H9 (cell line): ENCODE results near the gene RAB43. TPM values are rescaled to one million over a fixed set of nuclear protein-coding genes. Genes with fewer than 3 reads are reported as not detected.

Source experiments
- DNase-seq: peaks from one replicate; pipeline ENCODE4 v3.0.0-alpha.2; 2017
- H2AFZ ChIP-seq: one replicate; pipeline ENCODE4 v1.6.1; 2013; ENCODE audit warnings: mild to moderate bottlenecking, low read length, control low read depth, moderate library complexity
- H2AK5ac ChIP-seq: 2 replicates; pipeline ENCODE4 v1.6.1; 2013; ENCODE audit warnings: low read length, control low read depth, mixed read lengths; ENCODE audit not compliant: insufficient read length
- H2BK120ac ChIP-seq: one replicate; pipeline ENCODE4 v1.6.1; 2013; ENCODE audit warnings: low read depth, mild to moderate bottlenecking, low read length, control low read depth, inconsistent platforms; ENCODE audit not compliant: poor library complexity, severe bottlenecking
- H2BK12ac ChIP-seq: 2 replicates; pipeline ENCODE4 v1.6.1; 2013; ENCODE audit warnings: low read length, control low read depth, mixed read lengths, low read depth; ENCODE audit not compliant: insufficient read length
- H2BK15ac ChIP-seq: 2 replicates; pipeline ENCODE4 v1.6.1; 2013; ENCODE audit warnings: low read depth, low read length, control low read depth
- H2BK20ac ChIP-seq: one replicate; pipeline ENCODE4 v1.6.1; 2013; ENCODE audit warnings: low read depth, mild to moderate bottlenecking, low read length, control low read depth, inconsistent platforms; ENCODE audit not compliant: poor library complexity, severe bottlenecking
- H2BK5ac ChIP-seq: 2 replicates; pipeline ENCODE4 v1.6.1; 2013; ENCODE audit warnings: low read length, control low read depth, mixed read lengths; ENCODE audit not compliant: insufficient read length
- H3K14ac ChIP-seq: 2 replicates; pipeline ENCODE4 v1.6.1; 2013; ENCODE audit warnings: low read length, control low read depth; ENCODE audit not compliant: insufficient read depth
- H3K18ac ChIP-seq: 2 replicates; pipeline ENCODE4 v1.6.1; 2013; ENCODE audit warnings: low read depth, mild to moderate bottlenecking, mixed read lengths, low read length, control low read depth; ENCODE audit not compliant: insufficient read length
- H3K23ac ChIP-seq: 2 replicates; pipeline ENCODE4 v1.6.1; 2013; ENCODE audit warnings: low read length, control low read depth, mixed read lengths, low read depth; ENCODE audit not compliant: insufficient read length
- H3K23me2 ChIP-seq: 2 replicates; pipeline ENCODE4 v1.6.1; 2013; ENCODE audit warnings: low read depth, mild to moderate bottlenecking, mixed read lengths, low read length, control low read depth; ENCODE audit not compliant: insufficient read length, poor library complexity, severe bottlenecking
- H3K27ac ChIP-seq: 2 replicates; pipeline ENCODE4 v1.5.1; 2013; ENCODE audit warnings: low read length, control low read depth, mixed read lengths, low read depth; ENCODE audit not compliant: insufficient read length
- H3K27me3 ChIP-seq: 2 replicates; pipeline ENCODE4 v1.6.1; 2013; ENCODE audit warnings: low read length, control low read depth, inconsistent platforms; ENCODE audit not compliant: insufficient read depth
- H3K4ac ChIP-seq: 2 replicates; pipeline ENCODE4 v1.6.1; 2013; ENCODE audit warnings: low read depth, mild to moderate bottlenecking, control low read depth, inconsistent platforms, low read length, moderate library complexity
- H3K4me1 ChIP-seq: 2 replicates; pipeline ENCODE4 v1.6.1; 2013; ENCODE audit warnings: low read length, control low read depth, inconsistent platforms; ENCODE audit not compliant: insufficient read depth
- H3K4me2 ChIP-seq: 2 replicates; pipeline ENCODE4 v1.6.1; 2013; ENCODE audit warnings: low read length, control low read depth, mixed read lengths; ENCODE audit not compliant: insufficient read length, insufficient read depth
- H3K56ac ChIP-seq: 2 replicates; pipeline ENCODE4 v1.6.1; 2013; ENCODE audit warnings: low read depth, mild to moderate bottlenecking, mixed read lengths, low read length, control low read depth; ENCODE audit not compliant: insufficient read length
- H3K79me1 ChIP-seq: 2 replicates; pipeline ENCODE4 v1.6.1; 2013; ENCODE audit warnings: low read depth, mild to moderate bottlenecking, moderate library complexity, low read length, control low read depth, inconsistent platforms; ENCODE audit not compliant: insufficient read depth, poor library complexity, severe bottlenecking
- H3K79me2 ChIP-seq: 2 replicates; pipeline ENCODE4 v1.6.1; 2013; ENCODE audit warnings: low read length, control low read depth, inconsistent platforms; ENCODE audit not compliant: insufficient read depth
- H3K9ac ChIP-seq: 2 replicates; pipeline ENCODE4 v1.6.1; 2013; ENCODE audit warnings: low read length, control low read depth, mixed read lengths; ENCODE audit not compliant: insufficient read length; ENCODE audit errors: extremely low read depth
- H3K9me3 ChIP-seq: one replicate; pipeline ENCODE4 v1.6.1; 2013; ENCODE audit warnings: low read depth, low read length, inconsistent platforms; ENCODE audit not compliant: control insufficient read depth
- H3T11ph ChIP-seq: one replicate; pipeline ENCODE4 v1.6.1; 2013; ENCODE audit warnings: mild to moderate bottlenecking, low read length, control low read depth, inconsistent platforms
- H4K20me1 ChIP-seq: one replicate; pipeline ENCODE4 v1.6.1; 2013; ENCODE audit not compliant: control insufficient read depth, insufficient read length, insufficient read depth
- H4K5ac ChIP-seq: 2 replicates; pipeline ENCODE4 v1.6.1; 2013; ENCODE audit warnings: low read depth, mild to moderate bottlenecking, mixed read lengths, low read length, control low read depth; ENCODE audit not compliant: insufficient read length
- H4K8ac ChIP-seq: replicated peaks from 2 replicates; pipeline ENCODE4 v1.6.1; 2013; ENCODE audit warnings: low read length, control low read depth, mixed read lengths, low read depth; ENCODE audit not compliant: insufficient read length
- H4K91ac ChIP-seq: 2 replicates; pipeline ENCODE4 v1.6.1; 2013; ENCODE audit warnings: low read depth, mild to moderate bottlenecking, moderate library complexity, mixed read lengths, low read length, control low read depth; ENCODE audit not compliant: insufficient read length
- H3K27ac Mint-ChIP-seq, 3 experiments: 2 replicates in 2 of 3; 3 replicates in 1 of 3; pipeline ENCODE4 v1.8.0; 2020 to 2021; ENCODE audit warnings: mixed read lengths in 3 of 3, mild to moderate bottlenecking in 1 of 3, moderate library complexity in 1 of 3
- H3K27me3 Mint-ChIP-seq: 2 replicates; pipeline ENCODE4 v1.8.0; 2021; ENCODE audit warnings: low read depth, mild to moderate bottlenecking, moderate library complexity, mixed read lengths
- H3K36me3 Mint-ChIP-seq, 3 experiments: 2 replicates in 2 of 3; 3 replicates in 1 of 3; pipeline ENCODE4 v1.8.0; 2020 to 2021; ENCODE audit warnings: low read depth in 3 of 3, mixed read lengths in 3 of 3; ENCODE audit not compliant: insufficient read depth in 1 of 3
- H3K4me1 Mint-ChIP-seq, 2 experiments: 2 replicates each; pipeline ENCODE4 v1.8.0; 2020; ENCODE audit warnings: mixed read lengths in 2 of 2
- H3K4me3 Mint-ChIP-seq, 2 experiments: 2 replicates in 1 of 2; 3 replicates in 1 of 2; pipeline ENCODE4 v1.8.0; 2020 to 2021; ENCODE audit warnings: mild to moderate bottlenecking in 2 of 2, mixed read lengths in 2 of 2, moderate library complexity in 1 of 2
- H3K9me3 Mint-ChIP-seq, 2 experiments: 2 replicates in 1 of 2; 3 replicates in 1 of 2; pipeline ENCODE4 v1.8.0; 2020; ENCODE audit warnings: mild to moderate bottlenecking in 2 of 2, mixed read lengths in 2 of 2, moderate library complexity in 1 of 2
- WGBS: extraction: QIAGEN DNeasy Blood & Tissue Kit; methylation state at CpG from one replicate; pipeline ENCODE4 v1.1.7; 2013; ENCODE audit warnings: missing lambda C conversion rate, low lambda C conversion rate, mixed read lengths; ENCODE audit not compliant: insufficient read length; ENCODE audit errors: extremely low coverage; 5-methylcytosine and 5-hydroxymethylcytosine counted together
- total RNA-seq: library from RNA; stranded (reverse); gene quantifications from 2 replicates; pipeline ENCODE4 v1.2.1, GENCODE V29; 2021
- TF ChIP-seq, protein P1 (sequence below): fragments of 200-600 bp; sonication (generic); conservative IDR thresholded peaks from 3 replicates; pipeline ENCODE4 v1.8.0; 2021; ENCODE audit warnings: antibody characterized with exemption, mild to moderate bottlenecking

The RAB43 gene
- total RNA-seq, 1 experiment from 2014 or later, result 13.6 TPM

DNA sequence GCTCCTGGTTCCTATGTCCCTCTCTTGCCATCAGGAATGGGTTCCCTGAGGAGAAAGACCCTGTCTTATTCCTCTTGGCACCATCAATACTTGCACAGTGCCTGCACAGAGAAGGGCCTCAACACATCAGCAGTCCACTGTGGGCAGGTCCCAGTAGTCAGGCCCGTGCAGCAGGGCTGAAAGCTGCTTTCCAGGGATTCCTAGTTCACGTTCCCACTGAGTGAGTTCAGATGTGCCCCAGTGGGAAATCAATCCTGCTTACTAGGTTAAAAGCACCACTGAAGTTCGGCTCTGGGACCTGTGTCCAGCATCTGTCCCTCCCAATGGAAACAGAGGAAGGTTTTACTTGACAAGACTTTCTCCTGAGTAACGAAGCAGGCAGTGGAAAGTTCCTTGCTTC, 15.7 kb downstream of the RAB43 start:
- Histone ChIP-seq H4K8ac (no peak overlapping the region), H4K91ac (no peak overlapping the region), H2AFZ (no peak overlapping the region)

More for the DNA sequence above, 15.7 kb downstream of the RAB43 start:
- H3K4ac ChIP-seq, result no peak overlapping the region
- H4K20me1 ChIP-seq, result no peaks in the 10 kb centered on the region
- H3K9me3 ChIP-seq, result no peaks in the 10 kb centered on the region
- no peaks in the 10 kb centered on the region for H3K27me3 ChIP-seq
- Mint-ChIP-seq H3K27me3 (no peaks in the 10 kb centered on the region), H3K27ac (no peak overlapping the region), H3K36me3 (peaks cover 2 to 9% (median 6%) of the 10 kb centered on the region in 3 experiments; a peak in 5 of 7 replicates), H3K9me3 (no peaks in the 10 kb centered on the region), H3K4me1 (no peaks in the 10 kb centered on the region; a peak in 1 of 4 replicates), H3K4me3 (no peak overlapping the region)
- no peak overlapping the region for H2BK15ac ChIP-seq
- no peaks in the 10 kb centered on the region for H3K4me1 ChIP-seq
- no peak overlapping the region for H2BK120ac ChIP-seq
- no peak overlapping the region for H4K5ac ChIP-seq
- no peak overlapping the region for H3K56ac ChIP-seq
- no peak overlapping the region for H3K14ac ChIP-seq
- H3T11ph ChIP-seq, result no peak overlapping the region
- no peak overlapping the region for H3K27ac ChIP-seq
- H2BK12ac ChIP-seq, result no peak overlapping the region
- DNase-seq, result no peak
- no peak overlapping the region for H3K9ac ChIP-seq
- peaks cover 2% of the 10 kb centered on the region; the same call in 1 of the 2 replicates for H3K79me2 ChIP-seq
- no peaks in the 10 kb centered on the region for H3K79me1 ChIP-seq
- H3K23ac ChIP-seq, result no peak overlapping the region
- no peak overlapping the region for H3K4me2 ChIP-seq
- H2BK5ac ChIP-seq, result no peak overlapping the region
- H2BK20ac ChIP-seq, result no peak overlapping the region
- no peak overlapping the region for H2AK5ac ChIP-seq
- H3K18ac ChIP-seq, result no peak overlapping the region
- TF ChIP-seq, protein P1, sequence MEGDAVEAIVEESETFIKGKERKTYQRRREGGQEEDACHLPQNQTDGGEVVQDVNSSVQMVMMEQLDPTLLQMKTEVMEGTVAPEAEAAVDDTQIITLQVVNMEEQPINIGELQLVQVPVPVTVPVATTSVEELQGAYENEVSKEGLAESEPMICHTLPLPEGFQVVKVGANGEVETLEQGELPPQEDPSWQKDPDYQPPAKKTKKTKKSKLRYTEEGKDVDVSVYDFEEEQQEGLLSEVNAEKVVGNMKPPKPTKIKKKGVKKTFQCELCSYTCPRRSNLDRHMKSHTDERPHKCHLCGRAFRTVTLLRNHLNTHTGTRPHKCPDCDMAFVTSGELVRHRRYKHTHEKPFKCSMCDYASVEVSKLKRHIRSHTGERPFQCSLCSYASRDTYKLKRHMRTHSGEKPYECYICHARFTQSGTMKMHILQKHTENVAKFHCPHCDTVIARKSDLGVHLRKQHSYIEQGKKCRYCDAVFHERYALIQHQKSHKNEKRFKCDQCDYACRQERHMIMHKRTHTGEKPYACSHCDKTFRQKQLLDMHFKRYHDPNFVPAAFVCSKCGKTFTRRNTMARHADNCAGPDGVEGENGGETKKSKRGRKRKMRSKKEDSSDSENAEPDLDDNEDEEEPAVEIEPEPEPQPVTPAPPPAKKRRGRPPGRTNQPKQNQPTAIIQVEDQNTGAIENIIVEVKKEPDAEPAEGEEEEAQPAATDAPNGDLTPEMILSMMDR, result no peak
- no peaks in the 10 kb centered on the region for H3K23me2 ChIP-seq
- WGBS, result no CpG with 5 or more reads among the region's 4 CpGs
